ENCODE data around the gene CACNG1.
"Not testable (repeated sequence)": the region's sequence is repeated elsewhere in the genome, so short reads cannot be mapped to it uniquely, and the experiment has no call there.

Gene CACNG1

DNA sequence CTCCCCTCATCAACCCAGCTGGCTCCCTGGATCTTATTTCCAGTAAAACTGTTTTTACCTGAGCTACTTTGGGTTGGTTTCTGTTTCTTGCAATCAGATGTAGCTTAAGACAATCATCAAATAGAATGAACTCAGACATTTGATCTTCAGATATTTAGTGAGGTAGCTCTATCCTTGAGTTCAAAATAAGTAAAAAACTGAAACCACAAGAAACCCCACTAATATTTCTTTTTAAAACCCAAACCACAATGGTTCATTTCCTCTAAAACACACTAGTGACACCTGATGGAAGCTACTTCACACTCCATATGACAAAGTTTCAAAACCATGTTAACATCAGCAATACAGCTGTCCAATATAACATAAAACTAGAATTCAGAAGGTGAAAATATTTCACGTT, 37.8 kb downstream of the CACNG1 start:
- no peak for DNase-seq

DNA sequence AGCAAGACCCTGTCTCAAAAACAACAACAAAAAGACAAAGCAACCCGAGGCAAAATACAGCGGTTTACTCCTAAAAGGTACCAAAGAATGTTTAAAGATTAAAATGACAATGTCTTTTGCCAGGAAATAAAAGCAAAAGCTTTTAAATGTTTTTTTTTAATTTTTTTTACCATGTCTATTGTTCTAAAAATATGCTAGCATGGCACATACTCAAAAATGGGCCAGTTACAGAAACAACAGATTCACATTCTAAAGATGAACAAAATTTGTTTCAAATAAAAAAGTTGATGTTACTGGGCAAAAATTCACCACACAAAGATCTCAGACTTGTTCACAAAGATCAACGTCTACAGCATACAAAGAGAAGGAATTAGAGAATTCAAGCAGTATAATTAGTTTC, 41.1 kb downstream of the CACNG1 start:
- DNase-seq, result no peak

DNA sequence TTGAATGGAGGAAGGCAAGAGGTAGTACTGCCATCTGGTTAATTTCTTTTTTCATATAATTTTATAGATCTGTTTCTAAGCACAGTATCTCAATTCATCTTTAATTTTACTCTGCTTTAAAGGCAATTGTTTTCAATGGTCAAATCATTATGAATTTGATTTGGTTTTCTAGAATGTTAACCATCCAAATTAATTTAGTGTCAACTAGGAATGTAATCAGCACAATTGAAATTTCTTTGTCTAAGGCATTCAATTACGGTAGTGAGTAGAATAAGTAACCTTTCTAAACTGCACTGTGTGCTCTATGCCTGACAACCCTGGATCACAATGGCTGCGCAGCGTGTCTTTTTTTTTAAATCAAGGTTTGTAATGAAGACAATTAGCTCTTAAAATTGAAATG, 44.3 kb downstream of the CACNG1 start:
- no peak for DNase-seq

DNA sequence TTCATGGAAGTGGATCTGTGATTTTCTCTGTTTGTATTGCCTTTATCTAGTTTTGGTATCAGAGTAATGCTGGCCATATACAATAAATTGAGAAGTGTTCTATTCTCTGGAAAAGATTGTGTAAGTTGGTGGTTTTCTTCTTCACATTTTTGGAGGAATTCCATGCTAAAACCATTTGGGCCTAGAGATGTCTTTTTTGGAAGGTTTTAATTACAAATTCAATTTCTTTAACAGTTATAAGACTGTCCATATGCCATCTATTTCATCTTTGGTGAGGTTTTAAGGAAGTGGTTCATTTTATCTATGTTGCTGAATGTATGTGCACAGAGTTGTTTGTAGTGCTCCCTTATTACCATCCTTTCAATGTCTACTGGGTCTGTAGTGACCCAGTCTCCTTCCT, 46.0 kb downstream of the CACNG1 start:
- no peak for DNase-seq

DNA sequence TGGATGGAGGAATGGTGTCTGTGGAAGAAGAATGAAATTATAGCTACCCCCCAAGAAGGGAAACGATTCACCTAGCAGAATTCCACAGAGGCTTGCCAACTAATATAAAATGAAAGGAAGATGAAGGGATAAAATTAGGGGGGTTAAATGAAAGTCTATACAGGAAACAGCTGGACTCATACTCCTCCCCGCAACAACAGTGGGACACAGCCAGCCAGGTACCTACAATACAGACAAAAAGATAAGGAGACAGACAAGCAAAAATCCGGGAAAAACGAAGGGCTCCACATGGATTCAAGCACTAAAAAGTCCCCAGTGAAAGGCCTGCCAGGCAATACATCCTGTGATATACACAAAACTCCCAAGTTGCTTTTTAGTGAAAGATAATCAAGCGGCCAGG, 47.9 kb downstream of the CACNG1 start:
- DNase-seq, result no peak

DNA sequence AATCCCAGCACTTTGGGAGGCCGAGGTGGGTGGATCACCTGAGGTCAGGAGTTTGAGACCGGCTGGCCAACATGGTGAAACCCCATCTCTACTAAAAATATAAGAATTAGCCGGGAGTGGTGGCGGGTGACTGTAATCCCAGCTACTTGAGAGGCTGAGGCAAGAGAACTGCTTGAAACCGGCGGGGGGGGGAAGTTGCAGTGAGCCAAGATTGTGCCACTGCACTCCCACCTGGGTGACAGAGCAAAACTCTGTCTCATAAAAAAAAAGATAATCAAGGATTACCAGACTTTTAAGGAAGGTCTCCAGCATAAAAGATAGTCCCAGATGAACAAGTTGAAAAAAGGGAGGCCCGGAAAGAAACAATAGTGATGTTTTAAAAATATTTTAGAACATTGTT, 48.4 kb downstream of the CACNG1 start:
- not testable (repeated sequence) for DNase-seq

DNA sequence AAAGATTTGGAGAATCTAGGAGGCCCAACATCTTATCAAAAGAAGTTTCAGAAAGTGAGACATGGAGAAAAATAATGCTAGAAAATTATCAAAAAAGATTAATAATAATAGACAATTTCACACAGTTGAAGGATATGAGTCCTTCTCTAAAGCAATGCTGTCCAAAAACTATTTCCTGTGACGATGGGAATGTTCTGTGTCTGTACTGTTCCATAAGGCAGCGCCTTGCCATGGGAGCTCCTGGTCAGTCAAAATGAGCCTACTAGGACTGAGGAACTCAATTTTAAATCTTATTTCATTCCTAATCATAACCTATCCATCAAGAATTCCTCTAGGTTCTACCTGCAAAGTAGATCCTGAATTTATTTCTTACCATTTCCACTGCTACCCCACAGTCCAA, 49.0 kb downstream of the CACNG1 start:
- DNase-seq, result no peak

DNA sequence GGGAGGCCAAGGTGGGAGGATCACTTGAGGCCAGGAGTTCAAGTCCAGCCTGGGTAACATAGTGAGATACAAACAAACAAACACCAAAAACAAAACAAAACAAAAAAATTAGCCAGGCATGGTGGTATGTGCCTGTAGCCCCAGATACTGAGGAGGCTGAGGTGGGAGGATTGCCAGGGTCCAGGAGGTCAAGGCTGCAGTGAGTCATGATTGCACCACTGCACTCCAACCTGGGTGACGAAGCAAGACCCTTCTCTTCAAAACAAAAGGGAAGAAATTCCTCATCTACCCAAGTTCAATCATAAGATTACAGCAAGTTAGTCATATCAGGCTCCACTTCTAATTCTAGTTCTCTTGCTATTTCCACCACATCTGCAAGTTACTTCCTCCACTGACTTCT, 50.9 kb downstream of the CACNG1 start:
- DNase-seq, result not testable (repeated sequence)

DNA sequence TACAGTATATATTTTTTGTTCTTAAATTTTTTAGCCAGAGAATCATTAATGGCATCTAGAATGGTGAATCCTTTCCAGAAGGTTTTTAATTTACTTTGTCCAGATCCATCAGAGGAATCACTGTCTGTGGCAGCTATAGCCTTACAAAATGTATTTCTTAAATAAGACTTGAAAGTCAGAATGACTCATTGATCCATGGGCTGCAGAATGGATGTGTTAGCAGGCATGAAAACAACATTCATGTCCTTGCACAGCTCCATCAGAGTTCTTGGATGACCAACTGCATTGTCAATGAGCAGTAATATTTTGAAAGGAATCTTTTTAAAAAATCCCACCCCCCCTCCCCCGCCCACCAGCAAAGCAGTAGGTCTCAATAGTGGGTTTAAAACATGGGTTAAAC, 51.4 kb downstream of the CACNG1 start:
- no peak for DNase-seq

DNA sequence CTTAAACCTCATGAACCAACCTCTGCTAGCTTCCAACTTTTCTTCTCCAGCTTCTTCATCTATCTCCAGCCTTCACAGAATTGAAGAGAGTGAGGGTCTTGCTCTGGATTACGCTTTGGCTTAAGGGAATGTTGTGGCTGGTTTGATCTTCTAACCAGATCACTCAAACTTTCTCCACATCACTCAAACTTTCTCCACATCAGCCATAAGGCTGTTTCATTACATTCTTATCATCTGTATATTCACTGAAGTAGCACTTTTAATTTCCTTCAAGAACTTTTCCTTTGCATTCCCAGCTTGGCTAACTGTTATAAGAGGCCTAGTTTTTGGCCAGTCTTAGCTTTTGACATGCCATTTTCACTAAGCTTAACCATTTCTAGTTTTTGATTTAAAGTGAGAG, 52.3 kb downstream of the CACNG1 start:
- DNase-seq, result no peak

DNA sequence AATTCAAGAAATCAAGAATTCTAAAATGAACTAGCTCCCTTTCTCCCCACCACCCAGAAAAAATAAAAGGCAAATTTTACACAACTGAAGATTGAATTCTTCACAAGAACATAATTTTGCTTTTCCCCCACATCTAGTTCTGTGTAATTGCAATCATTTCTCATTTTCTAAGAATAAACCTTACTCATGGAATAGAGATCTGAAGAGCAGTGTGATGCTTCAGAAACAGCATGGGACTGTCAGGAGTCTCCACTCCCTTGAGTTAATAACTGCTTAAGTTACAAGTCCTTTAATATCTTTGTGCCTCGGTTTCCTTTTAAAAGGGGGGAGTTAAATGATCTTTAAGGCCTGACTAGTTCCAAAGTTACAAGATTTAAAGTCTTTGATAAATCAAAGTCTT, 53.7 kb downstream of the CACNG1 start:
- DNase-seq, result no peak

DNA sequence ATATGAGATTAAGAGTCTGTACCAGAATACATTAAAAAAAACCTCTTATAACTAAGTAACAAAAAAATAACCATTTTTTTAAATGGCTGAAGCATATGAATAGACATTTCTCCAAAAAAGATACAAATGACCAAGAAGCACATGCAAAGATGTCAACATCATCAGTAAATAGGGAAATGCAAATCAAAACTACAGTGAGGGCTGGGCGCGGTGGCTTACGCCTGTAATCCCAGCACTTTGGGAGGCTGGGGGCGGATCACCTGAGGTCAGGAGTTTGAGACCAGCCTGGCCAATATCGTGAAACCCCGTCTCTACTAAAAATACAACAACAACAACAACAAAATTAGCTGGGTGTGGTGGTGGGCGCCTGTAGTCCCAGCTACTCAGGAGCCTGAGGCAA, 60.3 kb downstream of the CACNG1 start:
- not testable (repeated sequence) for DNase-seq

DNA sequence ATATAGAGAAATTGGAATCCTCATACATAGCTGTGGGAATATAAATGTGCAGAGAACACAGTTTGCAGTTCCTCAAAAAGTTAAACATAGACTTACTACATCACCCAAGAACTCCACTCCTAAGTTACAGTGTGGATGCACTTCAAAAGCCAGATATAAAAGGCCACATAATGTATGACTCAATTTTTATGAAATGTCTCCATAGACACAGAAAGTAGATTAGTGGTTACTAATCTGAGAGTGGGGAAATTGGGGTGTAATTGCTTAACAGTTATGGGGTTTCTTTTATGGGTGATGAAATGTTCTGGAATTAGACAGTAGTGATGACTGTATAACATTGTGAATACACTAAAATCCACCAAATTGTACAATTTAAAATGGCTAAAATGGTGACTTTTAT, 60.9 kb downstream of the CACNG1 start:
- DNase-seq, result no peak
